HL-60 (cell line): ENCODE measurements around the gene CMTM8.

ENCODE experiments used
- POLR2AphosphoS5 ChIP-seq: IDR thresholded peaks from 2 replicates; pipeline ENCODE4 v1.6.1; 2012; ENCODE audit warnings: low read depth
- SPI1 ChIP-seq: IDR thresholded peaks from 2 replicates; pipeline ENCODE4 v1.6.1; 2012; ENCODE audit warnings: low read depth, mild to moderate bottlenecking, borderline replicate concordance
- TF ChIP-seq, protein P1 (sequence below): IDR thresholded peaks from one replicate; pipeline ENCODE4 v1.5.1; 2011; ENCODE audit warnings: low read length, control low read depth, inconsistent platforms; ENCODE audit not compliant: insufficient read depth
- TF ChIP-seq, protein P2 (sequence below): IDR thresholded peaks from 2 replicates; pipeline ENCODE4 v1.6.1; 2012; ENCODE audit warnings: low read depth; ENCODE audit not compliant: insufficient replicate concordance

- TF ChIP-seq POLR2AphosphoS5 (no peak), SPI1 (no peak)
- TF ChIP-seq, protein P1, sequence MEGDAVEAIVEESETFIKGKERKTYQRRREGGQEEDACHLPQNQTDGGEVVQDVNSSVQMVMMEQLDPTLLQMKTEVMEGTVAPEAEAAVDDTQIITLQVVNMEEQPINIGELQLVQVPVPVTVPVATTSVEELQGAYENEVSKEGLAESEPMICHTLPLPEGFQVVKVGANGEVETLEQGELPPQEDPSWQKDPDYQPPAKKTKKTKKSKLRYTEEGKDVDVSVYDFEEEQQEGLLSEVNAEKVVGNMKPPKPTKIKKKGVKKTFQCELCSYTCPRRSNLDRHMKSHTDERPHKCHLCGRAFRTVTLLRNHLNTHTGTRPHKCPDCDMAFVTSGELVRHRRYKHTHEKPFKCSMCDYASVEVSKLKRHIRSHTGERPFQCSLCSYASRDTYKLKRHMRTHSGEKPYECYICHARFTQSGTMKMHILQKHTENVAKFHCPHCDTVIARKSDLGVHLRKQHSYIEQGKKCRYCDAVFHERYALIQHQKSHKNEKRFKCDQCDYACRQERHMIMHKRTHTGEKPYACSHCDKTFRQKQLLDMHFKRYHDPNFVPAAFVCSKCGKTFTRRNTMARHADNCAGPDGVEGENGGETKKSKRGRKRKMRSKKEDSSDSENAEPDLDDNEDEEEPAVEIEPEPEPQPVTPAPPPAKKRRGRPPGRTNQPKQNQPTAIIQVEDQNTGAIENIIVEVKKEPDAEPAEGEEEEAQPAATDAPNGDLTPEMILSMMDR = no peak
- TF ChIP-seq, protein P2, sequence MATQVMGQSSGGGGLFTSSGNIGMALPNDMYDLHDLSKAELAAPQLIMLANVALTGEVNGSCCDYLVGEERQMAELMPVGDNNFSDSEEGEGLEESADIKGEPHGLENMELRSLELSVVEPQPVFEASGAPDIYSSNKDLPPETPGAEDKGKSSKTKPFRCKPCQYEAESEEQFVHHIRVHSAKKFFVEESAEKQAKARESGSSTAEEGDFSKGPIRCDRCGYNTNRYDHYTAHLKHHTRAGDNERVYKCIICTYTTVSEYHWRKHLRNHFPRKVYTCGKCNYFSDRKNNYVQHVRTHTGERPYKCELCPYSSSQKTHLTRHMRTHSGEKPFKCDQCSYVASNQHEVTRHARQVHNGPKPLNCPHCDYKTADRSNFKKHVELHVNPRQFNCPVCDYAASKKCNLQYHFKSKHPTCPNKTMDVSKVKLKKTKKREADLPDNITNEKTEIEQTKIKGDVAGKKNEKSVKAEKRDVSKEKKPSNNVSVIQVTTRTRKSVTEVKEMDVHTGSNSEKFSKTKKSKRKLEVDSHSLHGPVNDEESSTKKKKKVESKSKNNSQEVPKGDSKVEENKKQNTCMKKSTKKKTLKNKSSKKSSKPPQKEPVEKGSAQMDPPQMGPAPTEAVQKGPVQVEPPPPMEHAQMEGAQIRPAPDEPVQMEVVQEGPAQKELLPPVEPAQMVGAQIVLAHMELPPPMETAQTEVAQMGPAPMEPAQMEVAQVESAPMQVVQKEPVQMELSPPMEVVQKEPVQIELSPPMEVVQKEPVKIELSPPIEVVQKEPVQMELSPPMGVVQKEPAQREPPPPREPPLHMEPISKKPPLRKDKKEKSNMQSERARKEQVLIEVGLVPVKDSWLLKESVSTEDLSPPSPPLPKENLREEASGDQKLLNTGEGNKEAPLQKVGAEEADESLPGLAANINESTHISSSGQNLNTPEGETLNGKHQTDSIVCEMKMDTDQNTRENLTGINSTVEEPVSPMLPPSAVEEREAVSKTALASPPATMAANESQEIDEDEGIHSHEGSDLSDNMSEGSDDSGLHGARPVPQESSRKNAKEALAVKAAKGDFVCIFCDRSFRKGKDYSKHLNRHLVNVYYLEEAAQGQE = no peak
Observed at GRCh38 chr3:32326795-32327194, 88.3 kb downstream of the CMTM8 start.
